H1 (cell line): Measurements from ENCODE around the gene AUH. TPM values are rescaled to one million over a fixed set of nuclear protein-coding genes. Genes with fewer than 3 reads are reported as not detected.

Experiments
- BCL11A ChIP-seq, 2 experiments: IDR thresholded peaks; one replicate each; pipeline ENCODE4 v1.6.1; 2011; ENCODE audit warnings: low read depth in 2 of 2, low read length in 2 of 2, mild to moderate bottlenecking in 2 of 2
- JUND ChIP-seq: IDR thresholded peaks from 2 replicates; pipeline ENCODE4 v1.6.1; 2011; ENCODE audit warnings: mild to moderate bottlenecking, improper control_type of control experiment, low read length
- RFX5 ChIP-seq: IDR thresholded peaks from 2 replicates; pipeline ENCODE4 v1.6.1; 2011; ENCODE audit warnings: low read depth, low read length, improper control_type of control experiment, borderline replicate concordance
- SUZ12 ChIP-seq: fragments of 200-600 bp; sonication (generic); IDR thresholded peaks from 2 replicates; pipeline ENCODE4 v1.6.1; 2012; ENCODE audit warnings: mild to moderate bottlenecking, inconsistent platforms, low read length, moderate library complexity, mixed read lengths
- polyA plus RNA-seq, 7 experiments: library from polyadenylated mRNA; depleted of rRNA in 3 of 7; stranded (reverse) in 5 of 7; unstranded in 2 of 7; fragments of >200 nt in 5 of 7; fragments of 200-250 nt in 2 of 7; gene quantifications; 1 replicate in 5 of 7; 2 replicates in 1 of 7; 4 replicates in 1 of 7; pipeline versions ENCODE4 v1.2.1 to v1.2.3, GENCODE V29; 2011 to 2013; ENCODE audit warnings: missing spikeins in 2 of 7, mixed read lengths in 2 of 7
- total RNA-seq: library from RNA; stranded (reverse); fragmentation: NEBNext Ultra II Directional; extraction: Animal tissue kit (Norgen Biotek cat#: 25700); gene quantifications from 2 replicates; pipeline ENCODE4 v1.2.1, GENCODE V29; 2021

Gene AUH
- total and polyA plus RNA-seq, 2 of the 8 experiments (the other 6 are each of a cell fraction or from before 2014, with no cell fraction given), result 5.8 to 21.9 TPM

GRCh38 chr9:91391818-91392217 is 30.1 kb upstream of the AUH start (continued):
- no peak for TF ChIP-seq BCL11A (IDR thresholded peaks at IDR 0.05; ENCODE audit: low read depth in 2 of 2, low read length in 2 of 2)
- TF ChIP-seq SUZ12, result no peak
- no peak for TF ChIP-seq RFX5
- TF ChIP-seq JUND, result no peak
